GM18520 (cell line): ENCODE data around the gene CAMKMT.

Experiments used
- ATAC-seq: cut with Tn5 transposase; IDR thresholded peaks from one replicate; pipeline ENCODE4 v1.9.1; 2021; ENCODE audit not compliant: unreplicated experiment

Gene CAMKMT

GRCh38 chr2:44442019-44442418 is 80.3 kb downstream of the CAMKMT start:
- ATAC-seq = no peak

- ATAC-seq = no peak
Measured at GRCh38 chr2:44443517-44443916, 81.8 kb downstream of the CAMKMT start.

- ATAC-seq = no peak
Measured at GRCh38 chr2:44444881-44445280, 83.1 kb downstream of the CAMKMT start.

GRCh38 chr2:44448860-44449527 is 87.2 kb downstream of the CAMKMT start:
- no peak for ATAC-seq

- ATAC-seq = no peak
Measured at GRCh38 chr2:44450082-44450481, 88.3 kb downstream of the CAMKMT start.

- ATAC-seq = no peak
Measured at GRCh38 chr2:44450806-44451205, 89.1 kb downstream of the CAMKMT start.

- ATAC-seq = no peak
Measured at GRCh38 chr2:44452069-44452583, 90.4 kb downstream of the CAMKMT start.

GRCh38 chr2:44453259-44453658 is 91.5 kb downstream of the CAMKMT start:
- no peak for ATAC-seq

GRCh38 chr2:44455877-44456276 is 94.1 kb downstream of the CAMKMT start:
- ATAC-seq = no peak

GRCh38 chr2:44456946-44457345 is 95.2 kb downstream of the CAMKMT start:
- ATAC-seq = no peak

- no peak for ATAC-seq
Measured at GRCh38 chr2:44459739-44460138, 98.0 kb downstream of the CAMKMT start.

GRCh38 chr2:44462934-44463849 is 101.4 kb downstream of the CAMKMT start:
- ATAC-seq = no peak

- no peak for ATAC-seq
Measured at GRCh38 chr2:44464437-44464836, 102.7 kb downstream of the CAMKMT start.

GRCh38 chr2:44470151-44470550 is 108.4 kb downstream of the CAMKMT start:
- ATAC-seq = no peak

GRCh38 chr2:44477657-44478414 is 116.1 kb downstream of the CAMKMT start:
- ATAC-seq = no peak

- peak; percentile 96 for ATAC-seq
Measured at GRCh38 chr2:44479127-44479887, 117.6 kb downstream of the CAMKMT start.

GRCh38 chr2:44480068-44480467 is 118.3 kb downstream of the CAMKMT start:
- ATAC-seq = no peak

GRCh38 chr2:44487052-44487451 is 125.3 kb downstream of the CAMKMT start:
- ATAC-seq = no peak

GRCh38 chr2:44490726-44491125 is 129.0 kb downstream of the CAMKMT start:
- ATAC-seq = no peak

GRCh38 chr2:44494006-44494405 is 132.3 kb downstream of the CAMKMT start:
- no peak for ATAC-seq

GRCh38 chr2:44495035-44495434 is 133.3 kb downstream of the CAMKMT start:
- ATAC-seq = no peak
